Mammary epithelial cell (primary cell): ENCODE results near the gene AKAP13.

Experiments used
- EZH2 ChIP-seq: IDR thresholded peaks from 2 replicates; pipeline ENCODE4 v1.6.1; 2012; ENCODE audit warnings: low read length, inconsistent platforms, borderline replicate concordance
- TF ChIP-seq, protein P1 (sequence below), 2 donors: IDR thresholded peaks in 1 of 2; conservative IDR thresholded peaks in 1 of 2; 2 replicates each; pipeline ENCODE4 v1.5.1; 2011 to 2012; ENCODE audit warnings: inconsistent platforms in 2 of 2, low read length in 2 of 2, mild to moderate bottlenecking in 2 of 2, control low read depth in 1 of 2, low read depth in 1 of 2; ENCODE audit not compliant: insufficient read depth in 1 of 2; ENCODE audit errors: extremely low read depth in 1 of 2

GRCh38 chr15:85356276-85356675, 24.1 kb upstream of the AKAP13 start:
- TF ChIP-seq, protein P1, sequence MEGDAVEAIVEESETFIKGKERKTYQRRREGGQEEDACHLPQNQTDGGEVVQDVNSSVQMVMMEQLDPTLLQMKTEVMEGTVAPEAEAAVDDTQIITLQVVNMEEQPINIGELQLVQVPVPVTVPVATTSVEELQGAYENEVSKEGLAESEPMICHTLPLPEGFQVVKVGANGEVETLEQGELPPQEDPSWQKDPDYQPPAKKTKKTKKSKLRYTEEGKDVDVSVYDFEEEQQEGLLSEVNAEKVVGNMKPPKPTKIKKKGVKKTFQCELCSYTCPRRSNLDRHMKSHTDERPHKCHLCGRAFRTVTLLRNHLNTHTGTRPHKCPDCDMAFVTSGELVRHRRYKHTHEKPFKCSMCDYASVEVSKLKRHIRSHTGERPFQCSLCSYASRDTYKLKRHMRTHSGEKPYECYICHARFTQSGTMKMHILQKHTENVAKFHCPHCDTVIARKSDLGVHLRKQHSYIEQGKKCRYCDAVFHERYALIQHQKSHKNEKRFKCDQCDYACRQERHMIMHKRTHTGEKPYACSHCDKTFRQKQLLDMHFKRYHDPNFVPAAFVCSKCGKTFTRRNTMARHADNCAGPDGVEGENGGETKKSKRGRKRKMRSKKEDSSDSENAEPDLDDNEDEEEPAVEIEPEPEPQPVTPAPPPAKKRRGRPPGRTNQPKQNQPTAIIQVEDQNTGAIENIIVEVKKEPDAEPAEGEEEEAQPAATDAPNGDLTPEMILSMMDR (conservative IDR thresholded peaks at IDR 0.05 in 1 of 2, IDR thresholded peaks at IDR 0.05 in 1 of 2; ENCODE audit: extremely low read depth in 1 of 2, insufficient read depth in 1 of 2, low read depth in 1 of 2, low read length in 2 of 2), result no peak
- TF ChIP-seq EZH2, result no peak
